Prostate gland (tissue), 2 donors: ENCODE measurements around the gene VARS2. TPM values are rescaled to one million over a fixed set of nuclear protein-coding genes. Genes with fewer than 3 reads are reported as not detected.
A peak's percentile ranks its signal among the peaks of the same experiment; 100 is the strongest.
"Not testable (repeated sequence)": the region's sequence is repeated elsewhere in the genome, so short reads cannot be mapped to it uniquely, and the experiment has no call there.

Experiments
- DNase-seq: peaks from one replicate; pipeline ENCODE4 v3.0.0-alpha.2; 2019; ENCODE audit warnings: low spot score
- H3K27ac ChIP-seq, 2 donors: fragments of 200-600 bp; sonication (generic); 2 replicates each; pipeline ENCODE4 v1.5.1; 2017 to 2019
- H3K27me3 ChIP-seq: fragments of 200-600 bp; sonication (generic); replicated peaks from 2 replicates; pipeline ENCODE4 v1.5.1; 2019; ENCODE audit not compliant: insufficient read depth
- H3K36me3 ChIP-seq, 2 donors: fragments of 200-600 bp; sonication (generic); 1 replicate in 1 of 2; 2 replicates in 1 of 2; pipeline versions ENCODE4 v1.5.1 to v1.8.1; 2017 to 2019
- H3K4me1 ChIP-seq: fragments of 200-600 bp; sonication (generic); replicated peaks from 2 replicates; pipeline ENCODE4 v1.5.1; 2019
- H3K4me3 ChIP-seq, 2 donors: fragments of 200-600 bp; sonication (generic); 2 replicates each; pipeline ENCODE4 v1.5.1; 2017 to 2019
- H3K9me3 ChIP-seq: fragments of 200-600 bp; sonication (generic); 2 replicates; pipeline ENCODE4 v1.5.1; 2017
- POLR2A ChIP-seq: fragments of 450-650 bp; IDR thresholded peaks from one replicate; pipeline ENCODE4 v1.6.1; 2016; ENCODE audit warnings: antibody characterized with exemption, mild to moderate bottlenecking
- POLR2AphosphoS5 ChIP-seq: sonication (generic); formaldehyde crosslinking; IDR thresholded peaks from one replicate; pipeline ENCODE4 v1.6.1; 2017; ENCODE audit warnings: antibody characterized with exemption
- WGBS: methylation state at CpG from one replicate; pipeline ENCODE4 v1.1.5; 2018; 5-methylcytosine and 5-hydroxymethylcytosine counted together
- intact Hi-C: fragments of 100-400 bp; cut with DNase I; formaldehyde crosslinking; loops from one replicate; pipeline ENCODE4 v1.14.2; 2022
- total RNA-seq, 2 donors: library from RNA; depleted of rRNA; stranded (reverse); fragments of >200 nt; gene quantifications; one replicate each; pipeline ENCODE4 v1.1.0, GENCODE V29; 2016
- TF ChIP-seq, protein P1 (sequence below), 4 experiments: fragments of 200-600 bp in 2 of 4; fragments of 450-650 bp in 2 of 4; sonication (generic) in 2 of 4; IDR thresholded peaks; 1 replicate in 3 of 4; 2 replicates in 1 of 4; pipeline ENCODE4 v1.5.1; 2016 to 2019; ENCODE audit warnings: antibody characterized with exemption in 4 of 4, mild to moderate bottlenecking in 2 of 4, moderate library complexity in 2 of 4

Gene VARS2
- total RNA-seq, 2 donors from 2014 or later: 15.8 to 27.0 TPM

DNA sequence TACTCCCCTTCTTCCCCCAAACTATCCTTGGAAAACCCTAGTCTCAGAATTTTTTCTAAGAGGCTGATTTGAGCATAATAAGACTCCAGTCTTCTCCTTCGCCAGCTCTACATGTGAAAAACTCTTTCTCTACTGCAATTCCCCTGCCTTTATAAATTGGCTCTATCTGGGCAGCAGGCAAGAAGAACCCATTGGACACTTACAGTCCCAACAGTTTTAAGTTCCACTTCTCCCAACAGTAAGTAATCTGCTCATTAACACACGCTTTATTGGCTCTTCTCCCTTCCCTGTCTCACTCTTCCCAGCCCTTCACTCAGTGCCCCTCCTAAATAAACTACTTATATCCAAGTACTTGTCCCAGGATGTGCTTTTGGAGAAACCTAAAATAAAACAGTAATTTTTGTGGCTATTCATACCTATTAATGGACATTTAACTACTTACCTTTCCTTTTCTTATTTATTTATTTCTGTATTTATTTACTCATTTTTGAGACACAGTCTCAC lies 40.8 kb upstream of the VARS2 start:
- intact Hi-C loops: no loop called here
- no peaks in the 10 kb centered on the region for H3K27me3 ChIP-seq

DNA sequence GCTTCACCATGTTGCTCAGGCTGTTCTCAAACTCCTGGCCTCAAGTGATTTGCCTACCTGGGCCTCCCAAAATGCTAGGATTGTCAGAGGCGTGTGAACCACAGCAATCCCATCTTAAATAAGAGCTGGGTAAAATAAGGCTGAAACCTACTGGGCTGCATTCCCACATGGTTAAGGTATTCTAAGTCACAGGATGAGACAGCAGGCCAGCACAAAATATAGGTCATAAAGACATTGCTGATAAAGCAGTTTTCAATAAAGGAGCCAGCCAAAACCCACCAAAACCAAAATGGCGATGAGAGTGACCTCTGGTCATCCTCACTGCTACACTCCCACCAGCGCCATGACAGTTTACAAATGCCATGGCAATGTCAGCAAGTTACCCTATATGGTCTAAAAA lies 40.2 kb upstream of the VARS2 start:
- H3K4me3 ChIP-seq, H3K4me1 ChIP-seq, DNase-seq, H3K27ac ChIP-seq, H3K9me3 ChIP-seq, intact Hi-C loops, H3K36me3 ChIP-seq, H3K27me3 ChIP-seq: not testable (repeated sequence)
- WGBS: 97% methylated on average over 3 of the region's 3 CpGs

More for the DNA sequence above, 40.8 kb upstream of the VARS2 start:
- WGBS: 97% methylated on average over 2 of the region's 2 CpGs
- no peaks in the 10 kb centered on the region for H3K9me3 ChIP-seq
- no peak overlapping the region for H3K4me3 ChIP-seq
- no peaks in the 10 kb centered on the region for H3K36me3 ChIP-seq
- H3K27ac ChIP-seq: no peak overlapping the region
- H3K4me1 ChIP-seq: peaks cover 10% of the 10 kb centered on the region
- TF ChIP-seq, protein P1, sequence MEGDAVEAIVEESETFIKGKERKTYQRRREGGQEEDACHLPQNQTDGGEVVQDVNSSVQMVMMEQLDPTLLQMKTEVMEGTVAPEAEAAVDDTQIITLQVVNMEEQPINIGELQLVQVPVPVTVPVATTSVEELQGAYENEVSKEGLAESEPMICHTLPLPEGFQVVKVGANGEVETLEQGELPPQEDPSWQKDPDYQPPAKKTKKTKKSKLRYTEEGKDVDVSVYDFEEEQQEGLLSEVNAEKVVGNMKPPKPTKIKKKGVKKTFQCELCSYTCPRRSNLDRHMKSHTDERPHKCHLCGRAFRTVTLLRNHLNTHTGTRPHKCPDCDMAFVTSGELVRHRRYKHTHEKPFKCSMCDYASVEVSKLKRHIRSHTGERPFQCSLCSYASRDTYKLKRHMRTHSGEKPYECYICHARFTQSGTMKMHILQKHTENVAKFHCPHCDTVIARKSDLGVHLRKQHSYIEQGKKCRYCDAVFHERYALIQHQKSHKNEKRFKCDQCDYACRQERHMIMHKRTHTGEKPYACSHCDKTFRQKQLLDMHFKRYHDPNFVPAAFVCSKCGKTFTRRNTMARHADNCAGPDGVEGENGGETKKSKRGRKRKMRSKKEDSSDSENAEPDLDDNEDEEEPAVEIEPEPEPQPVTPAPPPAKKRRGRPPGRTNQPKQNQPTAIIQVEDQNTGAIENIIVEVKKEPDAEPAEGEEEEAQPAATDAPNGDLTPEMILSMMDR (IDR thresholded peaks at IDR 0.05): no peak
- TF ChIP-seq POLR2AphosphoS5 (no peak), POLR2A (no peak)
- no peak for DNase-seq

DNA sequence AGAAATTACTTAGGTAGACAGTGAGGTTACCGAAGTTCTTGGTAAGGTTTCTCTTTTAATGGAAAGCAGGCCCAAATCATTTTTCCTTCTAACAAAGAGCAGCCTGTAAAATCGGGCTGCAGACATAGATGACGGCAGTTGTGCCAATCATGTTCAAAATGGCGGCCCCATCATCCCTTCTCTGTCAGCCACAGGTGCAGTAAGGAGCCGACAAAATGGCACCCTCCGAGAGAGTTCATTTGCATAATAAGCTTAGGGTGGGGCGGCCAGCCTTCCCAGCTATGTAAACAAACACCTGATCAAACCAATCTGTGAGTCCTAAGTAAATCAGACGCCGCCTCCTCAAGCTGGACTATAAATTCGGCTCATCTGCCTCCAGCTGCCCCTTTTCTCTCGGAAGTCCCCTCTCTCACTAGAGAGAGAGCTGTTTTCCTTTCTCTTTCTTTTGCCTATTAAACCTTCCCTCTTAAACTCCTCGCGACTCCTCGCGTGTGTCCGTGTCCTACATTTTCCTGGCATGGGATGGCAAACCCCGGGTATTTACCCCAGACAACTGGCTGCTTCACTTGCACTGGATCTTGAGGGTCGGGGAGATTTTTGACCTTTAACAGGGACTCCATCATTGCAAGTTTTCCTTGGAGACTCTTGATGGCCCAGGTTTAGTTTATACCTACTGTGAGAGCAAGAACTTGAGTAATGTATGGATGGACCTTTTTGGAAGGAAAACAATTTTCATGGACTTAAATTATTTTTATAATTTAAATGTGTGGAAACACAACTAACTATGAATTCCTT lies 38.6 kb upstream of the VARS2 start:
- Histone ChIP-seq H3K27me3 (no peaks in the 10 kb centered on the region), H3K4me1 (peaks cover 10% of the 10 kb centered on the region), H3K4me3 (peak overlapping the region in 1 of 2 donors; percentile 6), H3K27ac (peak overlapping the region; percentile 77 to 88), H3K9me3 (no peaks in the 10 kb centered on the region), H3K36me3 (no peaks in the 10 kb centered on the region)
- 31% methylated on average over 18 of the region's 18 CpGs for WGBS
- peak; percentile 64 for DNase-seq
- intact Hi-C loops: loop anchor here (5.0 kb wide), 2 partner anchors 133 to 148 kb away; partner anchors contain the start of genes FLOT1 and IER3
- peak; percentile 37 for TF ChIP-seq POLR2A
- TF ChIP-seq, protein P1 (IDR thresholded peaks at IDR 0.05): peak in 1 of 4 experiments; percentile 6
- no peak for TF ChIP-seq POLR2AphosphoS5

DNA sequence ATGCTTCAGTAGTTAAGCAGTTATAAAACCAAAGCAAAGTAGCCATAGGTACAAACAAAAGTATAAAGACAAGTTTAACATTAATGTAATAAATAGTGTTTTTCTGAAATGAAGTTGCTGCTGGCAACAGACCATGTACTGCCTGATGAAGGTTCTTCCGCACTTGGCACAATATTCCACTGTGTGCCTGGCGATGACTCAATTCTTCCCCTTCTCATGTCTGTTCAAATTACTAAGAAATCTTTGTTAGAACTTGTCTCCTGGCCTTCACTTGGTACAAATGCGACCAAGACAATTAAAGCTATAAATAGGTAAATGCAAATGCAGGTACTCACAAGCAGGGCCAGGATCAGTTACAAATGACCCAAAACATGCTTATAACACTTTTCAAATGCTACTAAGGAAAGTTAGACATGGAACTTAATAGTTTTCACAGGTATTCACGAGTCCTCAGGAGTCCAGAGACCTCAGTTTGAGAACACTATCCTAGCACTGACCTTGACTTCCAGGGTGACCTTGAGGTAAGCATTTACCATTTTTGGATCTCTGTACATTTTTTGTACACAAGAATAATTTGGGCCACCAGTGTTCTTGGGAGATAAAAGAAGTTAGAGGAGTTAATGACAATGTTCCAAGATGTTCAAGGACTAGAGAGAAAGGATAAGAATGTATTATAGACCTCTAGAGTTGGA lies 37.9 kb upstream of the VARS2 start:
- Histone ChIP-seq H3K4me1 (peaks cover 10% of the 10 kb centered on the region), H3K36me3 (no peaks in the 10 kb centered on the region), H3K9me3 (no peaks in the 10 kb centered on the region), H3K27me3 (no peaks in the 10 kb centered on the region), H3K27ac (peak overlapping the region; percentile 77 to 88), H3K4me3 (no peak overlapping the region)
- DNase-seq: peak; percentile 82
- 25% methylated on average over 4 of the region's 4 CpGs for WGBS
- intact Hi-C loops: loop anchor here (5.0 kb wide), 2 partner anchors 134 to 149 kb away; partner anchors contain the start of genes FLOT1 and IER3
- peak; percentile 92 for TF ChIP-seq POLR2AphosphoS5
- TF ChIP-seq POLR2A: no peak
- TF ChIP-seq, protein P1 (IDR thresholded peaks at IDR 0.05): peak in 1 of 4 experiments; percentile 13
